ENCODE data around the gene DR1.

DR1 gene

GRCh38 chr1:93399781-93400180, 54.1 kb downstream of the DR1 start:
- no peak for DNase-seq

GRCh38 chr1:93408203-93408602, 62.5 kb downstream of the DR1 start:
- no peak for DNase-seq

- no peak for DNase-seq
These were observed 65.3 kb downstream of the DR1 start for GRCh38 chr1:93411000-93411399.

- no peak for DNase-seq
These were observed 69.0 kb downstream of the DR1 start for GRCh38 chr1:93414749-93415148.

- DNase-seq = no peak
These were observed 69.6 kb downstream of the DR1 start for GRCh38 chr1:93415296-93415695.

GRCh38 chr1:93416183-93416582, 70.5 kb downstream of the DR1 start:
- no peak for DNase-seq
